ENCODE measurements around the gene ASL.
A peak's percentile ranks its signal among the peaks of the same experiment; 100 is the strongest.
"Not testable (repeated sequence)": the region's sequence is repeated elsewhere in the genome, so short reads cannot be mapped to it uniquely, and the experiment has no call there.

Gene ASL

GRCh38 chr7:66123175-66123528 is 47.5 kb downstream of the ASL start:
- H2AFZ ChIP-seq (ENCODE audit: low read length, unreplicated experiment): no peak overlapping the region
- peaks cover 80% of the 10 kb centered on the region for H3K79me2 ChIP-seq (ENCODE audit: control insufficient read depth, insufficient read depth, low read length, unreplicated experiment)
- no peaks in the 10 kb centered on the region for H3K27me3 ChIP-seq (ENCODE audit: insufficient read depth, low read length)
- no peak overlapping the region for H3K4me3 ChIP-seq (ENCODE audit: low read depth, low read length)
- no peaks in the 10 kb centered on the region for H3K36me3 ChIP-seq (ENCODE audit: insufficient read depth, low read length)
- no peak overlapping the region for H3K27ac ChIP-seq (ENCODE audit: low read depth, low read length)
- peaks cover 14% of the 10 kb centered on the region for H3K4me1 ChIP-seq (ENCODE audit: control insufficient read depth, insufficient read depth, low read length, unreplicated experiment)

- not testable (repeated sequence) for H3K4me3 ChIP-seq (ENCODE audit: low read depth, low read length); H3K36me3 ChIP-seq (ENCODE audit: insufficient read depth, low read length); H3K27ac ChIP-seq (ENCODE audit: low read depth, low read length); H2AFZ ChIP-seq (ENCODE audit: low read length, unreplicated experiment); H3K27me3 ChIP-seq (ENCODE audit: insufficient read depth, low read length)
- peaks cover 14% of the 10 kb centered on the region for H3K4me1 ChIP-seq (ENCODE audit: control insufficient read depth, insufficient read depth, low read length, unreplicated experiment)
- peaks cover 76% of the 10 kb centered on the region for H3K79me2 ChIP-seq (ENCODE audit: control insufficient read depth, insufficient read depth, low read length, unreplicated experiment)
Observed at GRCh38 chr7:66124569-66124861, 48.9 kb downstream of the ASL start.

- Histone ChIP-seq H2AFZ (ENCODE audit: low read length, unreplicated experiment) (no peak overlapping the region), H3K4me1 (ENCODE audit: control insufficient read depth, insufficient read depth, low read length, unreplicated experiment) (peaks cover 14% of the 10 kb centered on the region), H3K79me2 (ENCODE audit: control insufficient read depth, insufficient read depth, low read length, unreplicated experiment) (peaks cover 71% of the 10 kb centered on the region), H3K27ac (ENCODE audit: low read depth, low read length) (no peak overlapping the region), H3K36me3 (ENCODE audit: insufficient read depth, low read length) (no peaks in the 10 kb centered on the region), H3K4me3 (ENCODE audit: low read depth, low read length) (no peak overlapping the region), H3K27me3 (ENCODE audit: insufficient read depth, low read length) (no peaks in the 10 kb centered on the region)
Observed at GRCh38 chr7:66125052-66125694, 49.6 kb downstream of the ASL start.

GRCh38 chr7:66125781-66126352 is 50.2 kb downstream of the ASL start:
- H3K36me3 ChIP-seq (ENCODE audit: insufficient read depth, low read length); H3K4me3 ChIP-seq (ENCODE audit: low read depth, low read length); H2AFZ ChIP-seq (ENCODE audit: low read length, unreplicated experiment); H3K27ac ChIP-seq (ENCODE audit: low read depth, low read length); H3K27me3 ChIP-seq (ENCODE audit: insufficient read depth, low read length): not testable (repeated sequence)
- Histone ChIP-seq H3K79me2 (ENCODE audit: control insufficient read depth, insufficient read depth, low read length, unreplicated experiment) (peaks cover 70% of the 10 kb centered on the region), H3K4me1 (ENCODE audit: control insufficient read depth, insufficient read depth, low read length, unreplicated experiment) (peaks cover 14% of the 10 kb centered on the region)

- not testable (repeated sequence) for H2AFZ ChIP-seq (ENCODE audit: low read length, unreplicated experiment); H3K27me3 ChIP-seq (ENCODE audit: insufficient read depth, low read length); H3K4me3 ChIP-seq (ENCODE audit: low read depth, low read length); H3K36me3 ChIP-seq (ENCODE audit: insufficient read depth, low read length); H3K27ac ChIP-seq (ENCODE audit: low read depth, low read length)
- H3K79me2 ChIP-seq (ENCODE audit: control insufficient read depth, insufficient read depth, low read length, unreplicated experiment): peaks cover 59% of the 10 kb centered on the region
- peaks cover 14% of the 10 kb centered on the region for H3K4me1 ChIP-seq (ENCODE audit: control insufficient read depth, insufficient read depth, low read length, unreplicated experiment)
Observed at GRCh38 chr7:66127172-66127571, 51.6 kb downstream of the ASL start.

- Histone ChIP-seq H3K4me1 (ENCODE audit: control insufficient read depth, insufficient read depth, low read length, unreplicated experiment) (peaks cover 22% of the 10 kb centered on the region), H3K27me3 (ENCODE audit: insufficient read depth, low read length) (no peaks in the 10 kb centered on the region), H2AFZ (ENCODE audit: low read length, unreplicated experiment) (no peak overlapping the region), H3K4me3 (ENCODE audit: low read depth, low read length) (no peak overlapping the region), H3K79me2 (ENCODE audit: control insufficient read depth, insufficient read depth, low read length, unreplicated experiment) (peaks cover 6% of the 10 kb centered on the region), H3K36me3 (ENCODE audit: insufficient read depth, low read length) (peaks cover 18% of the 10 kb centered on the region; the same call in 1 of the 2 replicates), H3K27ac (ENCODE audit: low read depth, low read length) (peak overlapping the region; percentile 24; the same call in 1 of the 2 replicates)
Observed at GRCh38 chr7:66138994-66139752, 63.6 kb downstream of the ASL start.

GRCh38 chr7:66140924-66141323 is 65.3 kb downstream of the ASL start:
- Histone ChIP-seq H3K27me3 (ENCODE audit: insufficient read depth, low read length) (no peaks in the 10 kb centered on the region), H3K36me3 (ENCODE audit: insufficient read depth, low read length) (0 out of 2 replicates have a peak, but pooled peaks cover 10% of the 10 kb centered on the region), H3K4me1 (ENCODE audit: control insufficient read depth, insufficient read depth, low read length, unreplicated experiment) (peaks cover 31% of the 10 kb centered on the region), H3K27ac (ENCODE audit: low read depth, low read length) (peak overlapping the region; percentile 44), H3K79me2 (ENCODE audit: control insufficient read depth, insufficient read depth, low read length, unreplicated experiment) (peaks cover 6% of the 10 kb centered on the region), H3K4me3 (ENCODE audit: low read depth, low read length) (no peak overlapping the region), H2AFZ (ENCODE audit: low read length, unreplicated experiment) (no peak overlapping the region)

GRCh38 chr7:66142334-66142733 is 66.7 kb downstream of the ASL start:
- H3K4me1 ChIP-seq (ENCODE audit: control insufficient read depth, insufficient read depth, low read length, unreplicated experiment): peaks cover 42% of the 10 kb centered on the region
- H3K27me3 ChIP-seq (ENCODE audit: insufficient read depth, low read length): no peaks in the 10 kb centered on the region
- H3K4me3 ChIP-seq (ENCODE audit: low read depth, low read length): no peak overlapping the region
- peaks cover 3% of the 10 kb centered on the region for H3K79me2 ChIP-seq (ENCODE audit: control insufficient read depth, insufficient read depth, low read length, unreplicated experiment)
- no peak overlapping the region for H2AFZ ChIP-seq (ENCODE audit: low read length, unreplicated experiment)
- H3K36me3 ChIP-seq (ENCODE audit: insufficient read depth, low read length): 0 out of 2 replicates have a peak, but pooled peaks cover 4% of the 10 kb centered on the region
- no peak overlapping the region for H3K27ac ChIP-seq (ENCODE audit: low read depth, low read length)

- no peak overlapping the region for H2AFZ ChIP-seq (ENCODE audit: low read length, unreplicated experiment)
- H3K4me3 ChIP-seq (ENCODE audit: low read depth, low read length): no peak overlapping the region
- no peaks in the 10 kb centered on the region for H3K27me3 ChIP-seq (ENCODE audit: insufficient read depth, low read length)
- peaks cover 43% of the 10 kb centered on the region for H3K4me1 ChIP-seq (ENCODE audit: control insufficient read depth, insufficient read depth, low read length, unreplicated experiment)
- peaks cover 2% of the 10 kb centered on the region for H3K79me2 ChIP-seq (ENCODE audit: control insufficient read depth, insufficient read depth, low read length, unreplicated experiment)
- 0 out of 2 replicates have a peak, but pooled peaks cover 4% of the 10 kb centered on the region for H3K36me3 ChIP-seq (ENCODE audit: insufficient read depth, low read length)
- H3K27ac ChIP-seq (ENCODE audit: low read depth, low read length): no peak overlapping the region
Observed at GRCh38 chr7:66142996-66143395, 67.4 kb downstream of the ASL start.

Data from ACC112 (cell line).